Left ventricle myocardium superior (tissue), 1 donor: ENCODE data around the gene MARVELD1. TPM values are rescaled to one million over a fixed set of nuclear protein-coding genes. Genes with fewer than 3 reads are reported as not detected.
A peak's percentile ranks its signal among the peaks of the same experiment; 100 is the strongest.

Experiments
- ATAC-seq: fragments of 200-7000 bp; cut with Tn5 transposase; one replicate; pipeline ENCODE4 v1.9.1; 2020; ENCODE audit warnings: mild to moderate bottlenecking, moderate library complexity
- DNase-seq: peaks from one replicate; pipeline ENCODE4 v3.0.0-alpha.2; 2020
- intact Hi-C: fragments of 100-400 bp; cut with micrococcal nuclease; formaldehyde crosslinking; loops from one replicate; pipeline ENCODE4 v1.11.0; 2022
- total RNA-seq: library from RNA; stranded (reverse); fragmentation: NEBNext Ultra II Directional; extraction: Animal tissue kit (Norgen Biotek cat#: 25700); gene quantifications from one replicate; pipeline ENCODE4 v1.2.1, GENCODE V29; 2021
- donor health status: DM: no; HTN: yes; CAD: no; lungs with severe emphysema.

The MARVELD1 gene
- total RNA-seq, 1 donor from 2014 or later = 7.1 TPM

GRCh38 chr10:97740613-97741012 lies 27.1 kb downstream of the MARVELD1 start:
- intact Hi-C loops = no loop called here
- DNase-seq (no peak), ATAC-seq (no peak)

- DNase-seq (no peak), ATAC-seq (peak; percentile 43)
- intact Hi-C loops = no loop called here
These were observed 29.8 kb downstream of the MARVELD1 start for GRCh38 chr10:97743169-97743943.

GRCh38 chr10:97744405-97745035 lies 31.0 kb downstream of the MARVELD1 start:
- intact Hi-C loops = no loop called here
- no peak for DNase-seq
- no peak for ATAC-seq

GRCh38 chr10:97747573-97747972 lies 34.0 kb downstream of the MARVELD1 start:
- DNase-seq = no peak
- intact Hi-C loops = no loop called here
- no peak for ATAC-seq

- DNase-seq (no peak), ATAC-seq (no peak)
- intact Hi-C loops = no loop called here
These were observed 34.6 kb downstream of the MARVELD1 start for GRCh38 chr10:97748116-97748515.

GRCh38 chr10:97752956-97753355 lies 39.4 kb downstream of the MARVELD1 start:
- ATAC-seq (no peak), DNase-seq (no peak)
- intact Hi-C loops = no loop called here

- ATAC-seq (no peak), DNase-seq (no peak)
- intact Hi-C loops = no loop called here
These were observed 41.2 kb downstream of the MARVELD1 start for GRCh38 chr10:97754726-97755125.

GRCh38 chr10:97755718-97756117 lies 42.2 kb downstream of the MARVELD1 start:
- intact Hi-C loops = no loop called here
- DNase-seq (no peak), ATAC-seq (no peak)

GRCh38 chr10:97757471-97757870 lies 43.9 kb downstream of the MARVELD1 start:
- ATAC-seq (no peak), DNase-seq (no peak)
- intact Hi-C loops = no loop called here

- peak; percentile 83 for ATAC-seq
- intact Hi-C loops = no loop called here
- peak; percentile 78 for DNase-seq
These were observed 45.8 kb downstream of the MARVELD1 start for GRCh38 chr10:97759158-97759887.

GRCh38 chr10:97759946-97760345 lies 46.4 kb downstream of the MARVELD1 start:
- intact Hi-C loops = loop anchor here (10.0 kb wide), 1 partner anchor 285 kb away; no protein-coding TSS in a partner anchor
- DNase-seq (no peak), ATAC-seq (no peak)

GRCh38 chr10:97760461-97761257 lies 47.1 kb downstream of the MARVELD1 start:
- no peak for ATAC-seq
- DNase-seq = no peak
- intact Hi-C loops = loop anchor here (10.0 kb wide), 1 partner anchor 284 kb away; no protein-coding TSS in a partner anchor

GRCh38 chr10:97761331-97761865 lies 47.9 kb downstream of the MARVELD1 start:
- intact Hi-C loops = loop anchor here (10.0 kb wide), 1 partner anchor 283 kb away; no protein-coding TSS in a partner anchor
- no peak for DNase-seq
- no peak for ATAC-seq

GRCh38 chr10:97762056-97762455 lies 48.5 kb downstream of the MARVELD1 start:
- intact Hi-C loops = loop anchor here (10.0 kb wide), 1 partner anchor 283 kb away; no protein-coding TSS in a partner anchor
- no peak for ATAC-seq
- no peak for DNase-seq

GRCh38 chr10:97762816-97763215 lies 49.3 kb downstream of the MARVELD1 start:
- ATAC-seq = peak; percentile 66
- intact Hi-C loops = loop anchor here (10.0 kb wide), 1 partner anchor 282 kb away; no protein-coding TSS in a partner anchor

GRCh38 chr10:97763411-97763810 lies 49.9 kb downstream of the MARVELD1 start:
- ATAC-seq (peak; percentile 5), DNase-seq (no peak)
- intact Hi-C loops = loop anchor here (10.0 kb wide), 1 partner anchor 281 kb away; no protein-coding TSS in a partner anchor

More at GRCh38 chr10:97762816-97763215, 49.3 kb downstream of the MARVELD1 start:
- peak; percentile 47 for DNase-seq

- no peak for ATAC-seq
- intact Hi-C loops = loop anchor here (10.0 kb wide), 1 partner anchor 281 kb away; no protein-coding TSS in a partner anchor
- DNase-seq = no peak
These were observed 50.4 kb downstream of the MARVELD1 start for GRCh38 chr10:97763947-97764346.

- no peak for ATAC-seq
- intact Hi-C loops = loop anchor here (10.0 kb wide), 1 partner anchor 280 kb away; no protein-coding TSS in a partner anchor
- no peak for DNase-seq
These were observed 51.0 kb downstream of the MARVELD1 start for GRCh38 chr10:97764519-97764931.
